NT2/D1 (cell line): ENCODE data around the gene PCDHB12.

Experiments used
- SUZ12 ChIP-seq: IDR thresholded peaks from 2 replicates; pipeline ENCODE4 v1.6.1; 2011; ENCODE audit not compliant: insufficient read length, insufficient read depth; ENCODE audit errors: extremely low read depth
- ZNF274 ChIP-seq: IDR thresholded peaks from 2 replicates; pipeline ENCODE4 v1.6.1; 2011; ENCODE audit warnings: mild to moderate bottlenecking, low read depth, low read length

- TF ChIP-seq SUZ12 (no peak), ZNF274 (no peak)
Observed at GRCh38 chr5:141241496-141241895, 33.0 kb downstream of the PCDHB12 start.
